GM12878 (cell line): ENCODE results near the gene NEBL. TPM values are rescaled to one million over a fixed set of nuclear protein-coding genes. Genes with fewer than 3 reads are reported as not detected.

Source experiments
- ATAC-seq: fragments of 200-7000 bp; cut with Tn5 transposase; 3 replicates; pipeline ENCODE4 v1.9.1; 2020; ENCODE audit warnings: mild to moderate bottlenecking, moderate library complexity
- BruUV-seq: library from RNA; stranded (reverse); fragments of 400-500 nt; replicated peaks from 2 replicates; lab custom pipeline; 2021; lab: Mats Ljungman, UMichigan
- CTCF ChIA-PET: fragments of 300-600 bp; sonication (Branson Sonifier 250); formaldehyde crosslinking; extraction: SDS; loops from one replicate; lab custom pipeline; 2021; ENCODE audit warnings: inconsistent platforms; lab: Yijun Ruan, JAX
- POLR2A ChIA-PET: fragments of 350-600 bp; formaldehyde crosslinking; extraction: SDS; loops from one replicate; lab custom pipeline; 2021; ENCODE audit warnings: inconsistent platforms; lab: Charles Lee
- RAD21 ChIA-PET: fragments of 300-600 bp; sonication (Branson Sonifier 250); formaldehyde crosslinking; loops from one replicate; lab custom pipeline; 2023; ENCODE audit warnings: antibody characterized with exemption; ENCODE audit not compliant: unreplicated experiment; lab: Charles Lee
- SMC1A ChIA-PET: fragments of 300-600 bp; sonication (Branson Sonifier 250); formaldehyde crosslinking; loops from one replicate; lab custom pipeline; 2023; ENCODE audit not compliant: unreplicated experiment, uncharacterized antibody; lab: Charles Lee
- DNase-seq: peaks from one replicate; pipeline ENCODE4 v3.0.0-alpha.2; 2011; ENCODE audit warnings: low read depth, low spot score
- FAIRE-seq: peaks from 3 replicates; lab custom pipeline; 2011; peaks lifted over from hg19 to GRCh38; lab: Jason Lieb, UNC
- H2AFZ ChIP-seq: 2 replicates; pipeline ENCODE4 v1.6.0; 2011; ENCODE audit warnings: low read depth, low read length, control low read depth; ENCODE audit not compliant: control insufficient read depth
- H3K27ac ChIP-seq: 2 replicates; pipeline ENCODE4 v1.5.1; 2011; ENCODE audit warnings: control low read depth; ENCODE audit not compliant: control insufficient read depth, insufficient read depth
- H3K27me3 ChIP-seq, 2 experiments: replicated peaks in 1 of 2; 2 replicates each; pipeline versions ENCODE4 v1.6.0 to v1.6.1; 2011; ENCODE audit warnings: low read length in 1 of 2; ENCODE audit not compliant: control insufficient read depth in 2 of 2, insufficient read depth in 2 of 2
- H3K36me3 ChIP-seq, 2 experiments: 2 replicates each; pipeline ENCODE4 v1.5.1; 2011; ENCODE audit warnings: low read length in 1 of 2; ENCODE audit not compliant: control insufficient read depth in 2 of 2, insufficient read depth in 2 of 2
- H3K4me1 ChIP-seq: 2 replicates; pipeline ENCODE4 v1.6.1; 2011; ENCODE audit warnings: mild to moderate bottlenecking, low read length, moderate library complexity, mixed read lengths; ENCODE audit not compliant: control insufficient read depth, insufficient read depth
- H3K4me2 ChIP-seq: 2 replicates; pipeline ENCODE4 v1.6.0; 2011; ENCODE audit warnings: control low read depth; ENCODE audit not compliant: control insufficient read depth, insufficient read depth
- H3K4me3 ChIP-seq: fragments of 200-600 bp; sonication (generic); 2 replicates; pipeline ENCODE4 v1.5.1; 2016
- H3K79me2 ChIP-seq: 2 replicates; pipeline ENCODE4 v1.6.0; 2011; ENCODE audit warnings: low read length; ENCODE audit not compliant: control insufficient read depth, insufficient read depth
- H3K9ac ChIP-seq: 2 replicates; pipeline ENCODE4 v1.8.0; 2011; ENCODE audit warnings: low read length, control low read depth, mixed read lengths; ENCODE audit not compliant: control insufficient read depth, insufficient read depth
- H3K9me3 ChIP-seq: replicated peaks from 3 replicates; pipeline ENCODE4 v1.5.1; 2011; ENCODE audit warnings: mild to moderate bottlenecking, low read length; ENCODE audit not compliant: control insufficient read depth, insufficient read depth
- H4K20me1 ChIP-seq: 2 replicates; pipeline ENCODE4 v1.6.0; 2011; ENCODE audit not compliant: control insufficient read depth, insufficient read depth
- CBFB ChIP-seq: IDR thresholded peaks from 2 replicates; pipeline ENCODE4 v1.6.1; 2016; ENCODE audit warnings: antibody characterized with exemption, low read depth
- HCFC1 ChIP-seq: fragments of 150-350 bp; IDR thresholded peaks from 2 replicates; pipeline ENCODE4 v1.6.1; 2014; ENCODE audit warnings: low read length
- IRF5 ChIP-seq: fragments of 450-650 bp; IDR thresholded peaks from 2 replicates; pipeline ENCODE4 v1.6.1; 2017; ENCODE audit warnings: borderline replicate concordance
- KDM1A ChIP-seq: fragments of 200-600 bp; sonication (generic); IDR thresholded peaks from 2 replicates; pipeline ENCODE4 v1.6.1; 2016; ENCODE audit warnings: borderline replicate concordance
- MXI1 ChIP-seq: fragments of 150-350 bp; IDR thresholded peaks from 2 replicates; pipeline ENCODE4 v1.6.1; 2011; ENCODE audit warnings: low read depth, mild to moderate bottlenecking, inconsistent platforms, low read length, improper control_type of control experiment
- NKRF ChIP-seq: fragments of 450-650 bp; conservative IDR thresholded peaks from 2 replicates; pipeline ENCODE4 v1.6.1; 2017; ENCODE audit warnings: mild to moderate bottlenecking, moderate library complexity
- POLR2AphosphoS5 ChIP-seq: IDR thresholded peaks from 2 replicates; pipeline ENCODE4 v1.6.1; 2011; ENCODE audit warnings: mild to moderate bottlenecking, low read length, inconsistent platforms
- RCOR1 ChIP-seq: conservative IDR thresholded peaks from 2 replicates; pipeline ENCODE4 v1.6.1; 2012; ENCODE audit warnings: low read depth, low read length, improper control_type of control experiment
- REST ChIP-seq: IDR thresholded peaks from 2 replicates; pipeline ENCODE4 v1.6.1; 2012; ENCODE audit warnings: mild to moderate bottlenecking, low read depth, low read length
- SIN3A ChIP-seq: IDR thresholded peaks from 2 replicates; pipeline ENCODE4 v1.6.1; 2012; ENCODE audit warnings: low read depth, low read length, improper control_type of control experiment
- SMAD1 ChIP-seq: fragments of 450-650 bp; IDR thresholded peaks from 2 replicates; pipeline ENCODE4 v1.6.1; 2018; ENCODE audit warnings: mild to moderate bottlenecking, low read depth; ENCODE audit not compliant: partially characterized antibody
- TARDBP ChIP-seq: IDR thresholded peaks from 2 replicates; pipeline ENCODE4 v1.6.1; 2016; ENCODE audit warnings: borderline replicate concordance
- ZBED1 ChIP-seq: IDR thresholded peaks from 2 replicates; pipeline ENCODE4 v1.6.1; 2016; ENCODE audit warnings: borderline replicate concordance
- ZBTB11 ChIP-seq: fragments of 450-650 bp; formaldehyde crosslinking; IDR thresholded peaks from 2 replicates; pipeline ENCODE4 v1.5.0; 2022; ENCODE audit warnings: mild to moderate bottlenecking, missing genetic modification characterization
- ZNF274 ChIP-seq: IDR thresholded peaks from one replicate; pipeline ENCODE4 v1.8.0; 2011; ENCODE audit not compliant: insufficient read length, insufficient read depth
- WGBS: methylation state at CpG from one replicate; pipeline ENCODE4 v1.1.6; 2016; ENCODE audit warnings: low lambda C conversion rate; ENCODE audit not compliant: insufficient replicate concordance, insufficient coverage; ENCODE audit errors: missing lambda C conversion rate; 5-methylcytosine and 5-hydroxymethylcytosine counted together
- in situ Hi-C: fragments of 300-500 bp; cut with MboI; formaldehyde crosslinking; loops from 9 replicates; pipeline ENCODE4 v1.14.3; 2018; ENCODE audit warnings: mixed read lengths
- intact Hi-C: fragments of 100-400 bp; cut with micrococcal nuclease; formaldehyde crosslinking; loops from one replicate; pipeline ENCODE4 v1.14.2; 2022; ENCODE audit not compliant: unreplicated experiment
- polyA plus RNA-seq, 11 experiments: library from polyadenylated mRNA; depleted of rRNA in 4 of 11; unstranded in 6 of 11; stranded (reverse) in 5 of 11; fragments of >200 nt; fragmentation: Nextera tagmentation in 4 of 11; fragmentation: Illumina TruSeq in 1 of 11; extraction: Ambion mirVana in 4 of 11; extraction: Trizol in 1 of 11; gene quantifications; 1 replicate in 1 of 11; 2 replicates in 10 of 11; pipeline versions ENCODE4 v1.2.1 to v1.2.3, GENCODE V29; 2011 to 2016; ENCODE audit warnings: inconsistent platforms in 2 of 11, missing spikeins in 2 of 11, low read depth in 1 of 11
- total RNA-seq, 4 experiments: library from RNA; depleted of rRNA in 3 of 4; stranded (reverse); fragments of >200 nt in 3 of 4; fragmentation: Illumina TruSeq in 1 of 4; extraction: Trizol in 1 of 4; gene quantifications; 2 replicates each; pipeline versions ENCODE4 v1.2.1 to v1.2.3, GENCODE V29; 2013 to 2021

NEBL gene
- total and polyA plus RNA-seq, 10 of the 15 experiments (the other 5 are each of a cell fraction or from before 2014, with no cell fraction given): 0.04 to 0.56 (median 0.11) TPM; not detected in 6

GRCh38 chr10:20746856-20747255 is 150.3 kb downstream of the NEBL start:
- no TSS peak for BruUV-seq
- CTCF ChIA-PET: no interaction called here
- no peaks in the 10 kb centered on the region for H3K36me3 ChIP-seq
- intact Hi-C loops: no loop called here
- no peak overlapping the region for H2AFZ ChIP-seq
- RAD21 ChIA-PET: no interaction called here
- H3K27me3 ChIP-seq: no peaks in the 10 kb centered on the region
- H3K9me3 ChIP-seq: no peaks in the 10 kb centered on the region
- no peak overlapping the region for H3K9ac ChIP-seq
- H3K4me1 ChIP-seq: no peaks in the 10 kb centered on the region
- no peak overlapping the region for H3K27ac ChIP-seq
- SMC1A ChIA-PET: interaction anchor here (1.3 kb wide), 1 partner anchor 17 kb away, joined by 4 read pairs; no protein-coding TSS in a partner anchor
- TF ChIP-seq REST (no peak), HCFC1 (no peak), NKRF (no peak), RCOR1 (no peak), POLR2AphosphoS5 (no peak), SMAD1 (no peak), SIN3A (no peak), ZNF274 (no peak), KDM1A (no peak), ZBED1 (no peak), IRF5 (no peak), TARDBP (no peak), CBFB (no peak), MXI1 (no peak), ZBTB11 (CRISPR knock-in tag) (no peak)
- WGBS: 60% methylated on average over 7 of the region's 7 CpGs
- H3K4me3 ChIP-seq: no peak overlapping the region
- H4K20me1 ChIP-seq: no peaks in the 10 kb centered on the region
- in situ Hi-C loops: no loop called here
- no peaks in the 10 kb centered on the region for H3K79me2 ChIP-seq
- no peak overlapping the region for H3K4me2 ChIP-seq
- POLR2A ChIA-PET: no interaction called here
- FAIRE-seq: no peak
- no peak for ATAC-seq
- no peak for DNase-seq
